Endometrial microvascular endothelial cells (primary cell): ENCODE measurements around the gene RASSF6. TPM values are rescaled to one million over a fixed set of nuclear protein-coding genes. Genes with fewer than 3 reads are reported as not detected.
"Not testable (repeated sequence)": the region's sequence is repeated elsewhere in the genome, so short reads cannot be mapped to it uniquely, and the experiment has no call there.

Experiments
- in situ Hi-C: cut with HindIII; loops from 2 replicates; pipeline ENCODE4 v1.10.0; 2017; ENCODE audit warnings: low sequenced_read_pairs, low pct_unique_long_range_greater_than_20kb; ENCODE audit errors: inconsistent ontology term
- total RNA-seq: library from RNA; depleted of rRNA; stranded (reverse); fragments of >200 nt; gene quantifications from one replicate; pipeline ENCODE4 v1.2.3, GENCODE V29; 2015; ENCODE audit errors: inconsistent ontology term

Gene RASSF6, protein sequence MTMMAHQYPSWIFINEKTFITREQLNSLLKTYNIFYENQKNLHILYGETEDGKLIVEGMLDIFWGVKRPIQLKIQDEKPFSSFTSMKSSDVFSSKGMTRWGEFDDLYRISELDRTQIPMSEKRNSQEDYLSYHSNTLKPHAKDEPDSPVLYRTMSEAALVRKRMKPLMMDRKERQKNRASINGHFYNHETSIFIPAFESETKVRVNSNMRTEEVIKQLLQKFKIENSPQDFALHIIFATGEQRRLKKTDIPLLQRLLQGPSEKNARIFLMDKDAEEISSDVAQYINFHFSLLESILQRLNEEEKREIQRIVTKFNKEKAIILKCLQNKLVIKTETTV
- total RNA-seq: not detected

DNA sequence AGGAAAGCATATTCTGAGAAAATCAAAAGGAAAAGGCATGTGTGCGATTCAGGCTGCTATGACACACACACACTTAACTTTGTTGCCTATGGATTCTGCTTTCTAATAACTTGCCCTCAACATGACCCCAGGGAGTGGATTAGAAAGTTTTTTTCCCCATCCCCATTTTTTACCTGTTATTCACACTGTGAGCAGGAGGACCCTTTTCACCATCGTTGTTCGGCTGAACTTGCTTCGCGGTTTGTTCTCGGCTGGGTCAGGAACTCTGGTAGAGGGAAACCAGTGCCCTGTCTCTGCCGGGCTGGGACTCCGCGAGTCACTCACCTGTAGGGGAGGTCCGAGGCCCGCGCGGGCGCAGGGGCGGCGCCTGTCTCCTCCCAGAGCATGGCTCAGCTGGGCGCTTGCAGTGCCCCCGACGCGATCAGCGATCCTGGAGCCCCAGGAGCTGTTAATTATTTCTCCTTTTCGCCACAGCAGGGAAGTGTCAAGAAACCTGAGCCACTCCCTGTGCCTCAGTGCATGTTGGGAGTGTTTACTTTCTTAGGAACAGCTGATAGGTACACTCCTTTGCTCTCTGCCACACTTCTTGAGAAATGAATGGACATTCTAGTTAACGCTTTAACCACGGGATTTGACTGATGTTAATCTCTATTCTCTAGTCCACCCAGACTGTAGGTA, at the start of gene RASSF6:
TSS of gene RASSF6 (minus strand) at position 322 of the 678 bp plus-strand sequence. CDS start 8,641 bp downstream, outside the sequence.
- in situ Hi-C loops: no loop called here

DNA sequence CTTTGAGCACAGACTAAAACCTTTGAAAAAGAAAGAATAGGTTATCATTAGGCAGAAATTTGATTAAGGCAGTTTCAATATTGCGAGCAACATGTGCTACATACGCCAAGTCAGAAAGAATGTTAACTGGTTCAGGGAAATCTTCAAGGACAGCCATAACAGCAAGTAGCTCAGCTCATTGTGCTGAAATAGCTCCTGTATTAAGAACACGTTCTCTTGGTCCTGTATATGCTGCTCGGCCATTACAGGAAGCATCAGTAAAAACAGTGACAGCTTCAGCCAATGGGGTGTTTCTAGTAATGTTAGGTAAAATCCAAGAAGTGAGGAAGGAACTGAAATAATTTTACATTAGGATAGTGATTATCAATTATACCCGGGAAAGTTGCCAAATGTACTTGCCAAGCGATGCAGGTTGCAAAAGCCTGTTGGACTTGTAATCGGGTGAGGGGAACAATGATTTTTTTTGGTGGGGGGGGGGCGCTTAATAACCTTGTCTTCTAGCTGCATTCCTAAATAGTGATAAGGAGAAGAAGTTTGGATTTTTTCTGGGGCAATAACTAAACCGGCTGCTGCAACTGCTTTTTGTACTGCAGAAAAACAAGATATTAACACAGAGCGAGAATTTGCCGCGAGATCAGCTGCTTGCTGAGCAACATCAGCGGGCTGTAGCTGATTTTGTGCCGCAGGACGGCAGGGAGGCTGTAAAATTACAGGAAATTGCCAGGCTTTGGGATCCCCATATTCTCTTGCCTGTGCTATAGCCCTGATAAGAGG, 49.4 kb upstream of the RASSF6 start:
- in situ Hi-C loops: loop anchor here (25.0 kb wide), 1 partner anchor 468 kb away; no protein-coding TSS in a partner anchor

DNA sequence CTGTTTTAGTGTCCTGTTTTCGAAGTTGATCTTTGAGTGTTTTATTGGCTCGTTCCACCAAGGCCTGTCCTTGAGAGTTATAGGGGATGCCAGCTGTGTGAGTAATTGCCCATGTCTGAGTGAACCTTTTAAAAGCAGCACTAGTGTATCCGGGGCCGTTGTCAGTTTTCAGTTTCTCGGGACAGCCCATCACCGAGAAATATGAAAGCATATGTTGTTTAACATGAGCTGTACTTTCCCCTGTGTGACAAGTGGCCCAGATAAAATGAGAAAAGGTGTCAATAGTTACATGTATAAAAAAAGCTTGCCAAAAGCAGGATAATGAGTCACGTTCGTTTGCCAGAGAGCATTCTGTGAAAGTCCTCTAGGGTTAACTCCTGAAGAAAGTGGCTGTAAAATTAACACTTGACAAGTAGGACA, 48.6 kb upstream of the RASSF6 start:
- in situ Hi-C loops: loop anchor here (25.0 kb wide), 1 partner anchor 469 kb away; no protein-coding TSS in a partner anchor

DNA sequence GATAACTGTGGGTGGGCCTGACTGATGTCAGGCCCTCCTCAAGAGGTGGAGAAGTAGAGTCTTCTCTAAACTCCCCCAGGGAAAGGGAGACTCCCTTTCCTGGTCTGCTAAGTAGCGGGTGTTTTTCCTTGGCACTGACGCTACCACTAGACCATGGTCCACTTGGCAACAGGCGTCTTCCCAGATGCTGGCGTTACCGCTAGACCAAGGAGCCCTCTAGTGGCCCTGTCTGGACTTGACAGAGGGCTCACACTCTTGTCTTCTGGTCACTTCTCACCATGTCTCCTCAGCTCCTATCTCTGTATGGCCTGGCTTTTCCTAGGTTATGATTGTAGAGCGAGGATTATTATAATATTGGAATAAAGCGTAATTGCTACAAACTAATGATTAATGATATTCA, 45.7 kb upstream of the RASSF6 start:
- in situ Hi-C loops: loop anchor here (25.0 kb wide), 1 partner anchor 471 kb away; no protein-coding TSS in a partner anchor

DNA sequence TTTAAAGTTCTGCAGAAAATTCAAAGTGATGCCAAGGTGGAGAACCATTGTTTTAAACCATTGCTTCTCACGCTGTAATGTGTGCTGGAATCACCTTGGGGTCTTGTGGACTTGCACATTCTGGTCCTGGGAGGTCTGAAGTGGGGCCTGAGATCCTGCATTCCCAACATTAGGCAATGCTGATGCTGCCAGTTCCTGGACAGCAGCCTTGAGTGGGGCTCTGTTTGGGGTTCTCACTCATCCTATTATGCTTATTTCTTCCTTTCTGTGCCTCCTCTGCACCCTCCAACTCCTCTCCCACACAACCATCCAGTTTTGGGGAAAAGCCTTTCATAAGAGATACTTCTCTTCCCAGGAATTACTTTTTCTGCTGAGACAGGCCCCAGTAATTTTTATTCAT, 44.2 kb upstream of the RASSF6 start:
- in situ Hi-C loops: loop anchor here (25.0 kb wide), 1 partner anchor 473 kb away; no protein-coding TSS in a partner anchor

DNA sequence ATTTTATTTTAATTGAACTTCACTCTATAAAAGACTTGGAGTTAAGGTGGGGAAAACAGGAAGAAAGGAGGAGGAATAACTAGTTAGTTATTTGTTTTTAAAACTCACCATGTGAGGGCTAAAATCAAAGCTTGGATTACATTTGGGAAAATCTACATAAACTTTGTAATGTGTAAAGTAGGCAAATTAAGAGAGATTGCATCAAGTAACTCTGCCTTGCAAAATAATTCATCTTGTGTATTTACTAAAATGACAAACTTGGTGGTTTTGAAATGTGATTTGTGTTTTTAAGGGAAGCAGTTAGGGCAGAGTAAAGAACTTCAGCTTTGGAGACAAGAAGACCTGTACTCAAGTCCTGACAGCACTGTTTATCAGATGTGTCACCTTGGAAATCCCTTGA, 43.3 kb upstream of the RASSF6 start:
- in situ Hi-C loops: loop anchor here (25.0 kb wide), 1 partner anchor 474 kb away; no protein-coding TSS in a partner anchor

DNA sequence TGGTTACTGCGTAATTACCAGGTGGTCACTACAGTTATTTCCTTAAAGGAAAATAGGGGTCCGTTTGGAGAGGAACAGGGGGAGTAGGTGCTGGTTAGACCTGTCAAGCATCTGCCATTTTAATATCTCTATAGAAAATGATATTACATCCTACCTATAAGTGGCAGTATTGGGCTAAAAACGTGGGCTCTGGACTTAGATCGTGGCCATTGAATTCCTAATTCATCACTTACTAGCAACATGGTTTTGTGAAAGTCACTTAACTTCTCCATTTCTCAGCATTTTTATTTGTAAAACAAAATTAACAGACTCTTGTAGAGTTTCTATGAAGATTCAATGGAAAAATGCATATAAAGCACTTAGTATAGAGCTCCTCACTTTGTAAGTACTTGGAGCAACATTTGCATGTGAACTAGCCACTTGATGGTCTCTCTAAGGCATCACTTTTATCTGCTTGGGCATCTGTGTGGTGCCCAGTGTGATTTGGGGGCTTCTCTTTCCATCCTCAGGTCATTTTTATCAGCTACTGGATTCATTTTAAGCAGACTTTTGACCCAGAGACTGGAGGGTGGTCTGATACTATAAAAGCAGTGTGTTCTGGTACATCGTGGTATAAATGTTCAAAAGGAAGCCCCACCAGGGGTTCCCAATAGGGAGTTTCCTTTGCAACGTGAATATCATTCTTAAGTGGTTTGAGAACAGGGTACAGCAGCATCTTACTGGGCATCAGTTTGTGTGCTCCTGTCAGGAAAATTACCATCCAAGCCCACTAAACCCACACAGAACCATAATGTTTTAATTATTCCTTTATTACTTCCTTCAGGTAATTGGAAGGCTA, 42.7 kb upstream of the RASSF6 start:
- in situ Hi-C loops: loop anchor here (25.0 kb wide), 1 partner anchor 474 kb away; no protein-coding TSS in a partner anchor

DNA sequence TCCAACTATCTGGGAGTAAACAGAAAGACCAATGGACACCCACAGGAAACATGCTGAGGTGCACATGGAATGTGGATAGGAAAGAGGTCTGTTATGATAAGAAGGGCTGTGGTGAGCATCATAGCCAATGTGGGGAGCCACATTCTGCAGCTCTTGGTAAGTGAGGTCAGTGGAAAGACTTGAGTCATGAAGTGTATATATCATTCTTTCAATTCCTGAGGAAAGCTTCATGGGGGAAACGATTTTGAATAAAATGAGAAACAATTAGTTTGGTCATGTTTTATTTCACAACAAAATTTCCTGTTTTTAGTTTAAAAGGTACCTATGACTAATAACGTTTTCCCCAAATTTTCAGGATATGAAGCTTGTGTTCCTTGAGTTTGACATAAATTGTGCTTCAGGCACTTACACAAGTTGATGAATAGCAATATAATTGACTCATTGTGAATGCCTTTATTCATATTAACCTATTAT, 41.4 kb upstream of the RASSF6 start:
- in situ Hi-C loops: loop anchor here (25.0 kb wide), 1 partner anchor 476 kb away; no protein-coding TSS in a partner anchor

DNA sequence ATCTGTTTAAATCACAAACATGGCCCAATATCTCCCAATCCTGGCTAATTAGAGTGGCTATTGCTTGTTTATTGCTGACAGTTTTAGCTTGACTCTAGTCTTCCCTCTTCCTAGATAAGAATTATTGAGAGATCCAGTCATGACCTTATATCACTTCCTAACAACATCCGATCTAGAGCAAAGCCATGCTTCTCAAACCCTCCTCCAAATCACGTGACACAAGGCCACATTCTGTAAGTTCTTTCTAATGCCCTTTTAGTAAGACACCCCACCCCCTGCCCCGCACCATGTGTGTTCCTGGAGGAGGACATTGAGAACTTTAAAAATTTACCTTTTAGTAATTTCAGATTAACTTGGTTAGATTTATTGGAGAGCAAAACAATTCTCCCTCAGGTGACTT, 40.6 kb upstream of the RASSF6 start:
- in situ Hi-C loops: loop anchor here (25.0 kb wide), 1 partner anchor 476 kb away; no protein-coding TSS in a partner anchor

DNA sequence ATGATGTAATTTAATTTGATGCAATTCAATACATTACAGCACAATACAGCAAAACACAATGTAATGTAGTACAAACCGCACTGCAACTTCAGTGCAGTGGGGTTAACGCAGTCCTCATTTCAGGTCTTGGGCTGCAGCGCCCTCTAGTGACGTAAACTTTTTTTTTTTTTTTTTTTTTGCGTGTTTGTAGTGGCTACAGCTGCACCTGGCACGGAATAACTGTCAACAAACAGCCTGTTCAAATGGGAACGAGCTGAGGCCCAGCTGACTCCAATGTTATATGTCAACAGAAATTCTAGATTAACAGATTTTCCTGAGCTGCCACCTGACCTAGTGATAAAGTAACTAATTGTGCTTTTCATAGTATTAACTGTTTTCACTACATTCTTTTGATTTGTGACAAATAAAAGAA, 33.5 kb upstream of the RASSF6 start:
- in situ Hi-C loops: loop anchor here (25.0 kb wide), 1 partner anchor 484 kb away; no protein-coding TSS in a partner anchor

DNA sequence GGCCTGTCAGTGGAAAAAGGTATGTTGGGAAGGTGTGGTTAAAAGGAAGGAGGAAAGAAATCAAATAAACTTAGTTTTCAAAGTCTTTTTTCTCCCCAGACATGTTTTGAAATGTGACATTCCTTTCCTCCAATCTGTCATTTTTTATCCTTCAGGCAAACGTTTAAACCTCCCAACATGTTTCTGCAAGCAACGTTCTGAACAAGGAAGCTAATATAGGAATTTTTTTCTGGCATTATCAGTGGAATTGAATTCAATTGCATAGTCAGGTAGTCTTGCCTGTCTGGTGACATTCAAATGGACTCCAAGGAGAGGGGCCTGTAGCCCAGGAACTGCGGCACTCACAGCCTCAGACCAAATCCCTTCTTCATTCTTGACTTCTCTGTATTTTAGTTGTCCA, 30.0 kb upstream of the RASSF6 start:
- in situ Hi-C loops: loop anchor here (25.0 kb wide), 1 partner anchor 487 kb away; no protein-coding TSS in a partner anchor

DNA sequence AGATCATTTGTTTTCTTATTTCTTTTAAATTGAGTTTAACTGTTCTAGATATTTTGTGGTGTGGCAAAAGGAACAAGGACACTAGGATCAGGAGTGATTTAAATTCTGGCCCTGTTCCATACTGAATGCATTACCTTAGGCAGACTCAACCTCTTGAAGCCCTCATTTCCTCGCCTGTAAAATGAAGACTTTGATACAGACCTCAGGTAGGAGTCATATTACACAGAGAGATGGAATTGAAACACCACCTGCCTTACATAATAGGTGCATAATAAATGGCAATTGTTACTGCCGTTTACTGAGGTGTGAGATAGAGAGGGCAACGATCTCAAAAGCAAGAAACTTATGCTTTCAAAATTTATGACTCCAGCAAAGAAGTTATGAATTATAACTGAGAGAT, 28.2 kb upstream of the RASSF6 start:
- in situ Hi-C loops: no loop called here

DNA sequence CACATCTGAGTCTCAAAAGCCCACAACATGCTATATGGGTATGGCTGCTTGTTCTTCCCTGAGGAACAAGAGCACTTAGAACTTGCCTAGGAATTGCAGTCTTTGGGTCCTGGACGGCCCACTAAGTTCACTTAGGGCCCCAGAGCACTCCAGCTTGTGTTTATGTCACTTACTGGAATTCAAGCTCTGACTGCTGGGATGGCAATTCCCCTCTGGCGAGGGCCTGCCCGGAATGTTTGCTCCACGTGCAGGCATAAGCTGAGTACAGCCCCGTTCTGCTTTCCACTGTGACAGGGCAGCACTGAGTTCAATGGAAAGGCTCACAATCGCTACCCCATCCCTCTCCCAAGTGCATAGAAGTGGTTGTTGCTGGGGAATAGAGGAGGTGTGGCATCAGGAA, 25.9 kb upstream of the RASSF6 start:
- in situ Hi-C loops: no loop called here

DNA sequence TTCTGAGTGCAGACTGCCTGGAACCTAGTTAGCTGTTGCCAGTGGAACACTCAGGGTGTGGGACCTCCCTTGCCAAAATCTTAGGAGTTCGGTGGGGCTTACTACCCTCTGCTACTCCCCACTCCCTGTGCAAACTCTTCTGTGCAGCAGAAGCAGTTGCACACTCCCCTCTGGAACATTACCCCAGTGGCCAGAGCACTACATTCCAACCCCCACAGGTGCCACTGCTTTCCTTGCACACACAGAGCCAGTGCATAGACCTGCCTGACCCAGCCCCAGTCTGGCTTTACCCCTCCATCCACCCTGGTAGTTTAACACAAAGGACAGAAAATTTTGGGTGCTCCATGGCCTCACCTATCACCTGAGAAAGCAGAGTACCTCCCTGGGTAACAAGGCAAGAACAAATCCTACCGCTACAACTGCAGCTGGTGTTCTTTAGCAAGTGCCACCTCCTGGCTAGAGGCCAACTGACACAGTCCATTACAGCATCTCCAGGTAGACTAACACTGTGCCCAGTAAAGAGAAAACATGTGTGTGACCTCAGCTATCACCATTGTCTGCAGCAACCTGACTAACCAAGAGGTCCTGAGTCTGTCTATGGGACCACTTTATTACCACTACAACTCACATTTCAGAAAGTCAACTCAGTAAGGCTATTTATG, 11.5 kb upstream of the RASSF6 start:
- in situ Hi-C loops: no loop called here

DNA sequence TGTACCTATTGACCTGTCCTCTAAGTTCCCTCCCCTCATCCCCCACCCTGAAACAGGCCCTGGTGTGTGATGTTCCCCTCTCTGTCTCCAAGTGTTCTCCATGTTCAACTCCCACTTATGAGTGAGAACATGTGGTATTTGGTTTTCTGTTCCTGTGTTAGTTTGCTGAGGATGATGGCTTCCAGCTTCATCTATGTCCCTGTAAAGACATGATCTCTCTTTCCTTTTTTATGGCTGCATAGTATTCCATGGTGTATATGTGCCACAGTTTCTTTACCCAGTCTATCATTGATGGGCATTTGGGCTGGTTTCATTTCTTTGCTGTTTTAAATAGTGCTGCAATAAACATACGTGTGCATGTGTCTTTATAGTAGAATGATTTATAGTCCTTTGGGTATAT, 8.6 kb upstream of the RASSF6 start:
- in situ Hi-C loops: not testable (repeated sequence)

DNA sequence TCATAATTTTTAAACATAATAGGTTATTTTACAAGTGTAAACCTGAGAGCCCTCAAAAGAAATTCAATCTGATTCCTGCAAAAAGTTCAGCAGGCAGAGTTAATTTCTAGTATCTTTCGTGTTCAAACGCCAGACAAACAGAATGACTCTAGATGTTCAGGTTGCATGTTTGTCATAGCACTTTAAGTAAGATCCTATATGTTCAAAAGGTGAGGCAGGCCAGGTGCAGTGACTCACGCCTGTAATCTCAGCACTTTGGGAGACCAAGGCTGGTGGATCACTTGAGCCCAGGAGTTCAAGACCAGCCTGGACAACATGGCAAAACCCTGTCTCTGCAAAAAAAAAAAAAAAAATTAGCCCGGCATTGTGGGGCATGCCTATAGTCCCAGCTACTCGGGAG, 1.1 kb upstream of the RASSF6 start:
- in situ Hi-C loops: no loop called here

DNA sequence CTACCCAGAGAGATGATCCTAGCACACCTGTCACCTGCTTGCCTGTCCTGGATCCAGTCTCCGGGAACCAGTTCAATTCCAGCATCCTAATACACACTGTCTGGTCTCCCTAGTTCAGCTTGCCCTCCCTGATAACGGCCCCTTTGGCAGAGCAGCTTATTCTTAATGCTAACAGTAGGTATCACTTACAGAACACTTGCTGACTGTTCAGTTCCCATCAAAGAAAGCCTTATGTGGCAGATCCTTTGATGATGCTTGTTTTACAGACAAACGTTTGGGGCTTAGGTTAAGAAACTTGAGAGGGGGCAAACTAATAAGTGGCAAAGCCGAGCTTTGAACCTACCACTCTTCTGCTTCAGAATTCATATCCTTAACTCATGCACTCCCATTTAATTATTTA, 890 bp downstream of the RASSF6 start:
- in situ Hi-C loops: no loop called here

DNA sequence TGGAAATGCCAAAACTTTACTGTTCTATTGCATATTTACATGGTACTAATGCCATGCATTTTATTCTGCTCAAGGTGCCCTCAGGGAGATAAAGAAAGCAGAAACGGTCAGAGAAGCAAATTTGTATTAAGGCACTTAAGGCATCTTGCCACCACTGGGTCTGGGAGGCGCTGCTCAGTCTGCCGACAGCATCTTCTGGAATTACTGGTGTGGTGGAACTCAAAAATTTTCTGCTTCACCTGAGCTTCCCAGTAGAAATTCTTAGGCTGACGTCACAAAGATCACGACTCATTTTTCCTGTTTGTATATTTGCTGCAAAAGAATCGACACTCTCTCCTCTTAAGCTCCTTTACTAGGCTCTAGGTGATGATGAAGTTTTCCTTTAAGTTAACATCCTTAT, 3.0 kb downstream of the RASSF6 start:
- in situ Hi-C loops: no loop called here
